NCI-H2196 (cell line): ENCODE data around the gene PRRT2.
A peak's percentile ranks its signal among the peaks of the same experiment; 100 is the strongest.
"Not testable (repeated sequence)": the region's sequence is repeated elsewhere in the genome, so short reads cannot be mapped to it uniquely, and the experiment has no call there.

Experiments
- DNase-seq: peaks from one replicate; lab custom pipeline; 2025; ENCODE audit not compliant: unreplicated experiment; lab: John Stamatoyannopoulos, UW

Gene PRRT2

DNA sequence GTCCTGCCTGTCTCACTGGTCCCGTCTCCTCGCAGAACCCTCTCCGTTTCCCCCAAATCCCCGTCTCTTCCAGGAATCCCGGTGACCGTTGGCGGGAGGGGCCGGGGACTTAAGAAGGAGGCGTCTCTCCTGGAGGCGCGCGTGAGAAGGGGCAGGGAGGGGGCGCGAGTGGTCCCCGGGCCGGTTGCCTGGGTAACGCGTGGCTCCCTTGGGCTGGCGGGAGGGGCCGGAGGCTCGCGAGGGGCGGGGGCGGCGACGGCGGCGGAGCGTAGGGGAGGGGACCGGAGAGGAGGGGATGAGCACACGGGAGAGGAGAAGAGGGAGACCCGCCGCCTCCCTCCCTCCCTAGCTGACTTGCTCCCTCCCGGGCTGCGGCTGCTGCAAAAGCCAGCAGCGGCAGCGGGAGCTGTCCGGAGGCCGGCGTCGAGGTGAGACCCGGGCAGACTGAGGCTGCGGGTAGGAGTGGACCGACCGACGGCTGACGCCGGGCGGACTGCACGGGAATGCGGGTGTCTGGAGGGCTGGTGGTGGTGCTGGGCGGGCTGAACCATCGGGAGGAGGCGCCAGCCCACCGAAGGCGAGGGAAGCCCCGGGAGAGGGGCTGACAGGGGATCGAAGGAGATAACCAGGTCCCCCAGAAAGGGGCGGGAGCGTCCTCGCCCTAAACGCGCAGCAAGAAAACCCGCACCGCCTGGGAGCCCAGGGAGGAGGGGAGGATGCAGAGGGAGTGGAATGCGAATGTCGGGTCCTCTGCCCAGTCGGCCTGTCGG lies at the start of gene PRRT2:
TSS of gene PRRT2 (plus strand) at position 298 of the 770 bp plus-strand sequence. CDS start 862 bp downstream, outside the sequence.
- DNase-seq = peak; percentile 25

DNA sequence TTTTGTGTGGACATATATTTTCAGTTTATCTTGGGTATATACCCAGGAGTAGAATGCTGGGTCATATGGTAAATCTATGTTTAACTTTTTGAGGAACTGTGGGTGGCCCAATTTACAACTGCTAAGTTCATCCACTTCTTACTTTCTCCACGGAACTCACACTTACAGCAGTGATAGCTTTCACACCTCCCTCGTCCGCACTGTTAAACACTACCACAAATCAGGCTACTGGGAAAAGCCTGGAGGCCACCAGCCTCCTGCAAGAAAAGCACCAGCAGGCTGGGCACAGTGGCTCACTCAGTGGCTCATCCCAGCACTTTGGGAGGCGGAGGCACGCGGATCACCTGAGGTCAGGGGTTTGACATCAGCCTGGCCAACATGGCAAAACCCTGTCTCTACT lies 48.7 kb upstream of the PRRT2 start:
- no peak for DNase-seq

DNA sequence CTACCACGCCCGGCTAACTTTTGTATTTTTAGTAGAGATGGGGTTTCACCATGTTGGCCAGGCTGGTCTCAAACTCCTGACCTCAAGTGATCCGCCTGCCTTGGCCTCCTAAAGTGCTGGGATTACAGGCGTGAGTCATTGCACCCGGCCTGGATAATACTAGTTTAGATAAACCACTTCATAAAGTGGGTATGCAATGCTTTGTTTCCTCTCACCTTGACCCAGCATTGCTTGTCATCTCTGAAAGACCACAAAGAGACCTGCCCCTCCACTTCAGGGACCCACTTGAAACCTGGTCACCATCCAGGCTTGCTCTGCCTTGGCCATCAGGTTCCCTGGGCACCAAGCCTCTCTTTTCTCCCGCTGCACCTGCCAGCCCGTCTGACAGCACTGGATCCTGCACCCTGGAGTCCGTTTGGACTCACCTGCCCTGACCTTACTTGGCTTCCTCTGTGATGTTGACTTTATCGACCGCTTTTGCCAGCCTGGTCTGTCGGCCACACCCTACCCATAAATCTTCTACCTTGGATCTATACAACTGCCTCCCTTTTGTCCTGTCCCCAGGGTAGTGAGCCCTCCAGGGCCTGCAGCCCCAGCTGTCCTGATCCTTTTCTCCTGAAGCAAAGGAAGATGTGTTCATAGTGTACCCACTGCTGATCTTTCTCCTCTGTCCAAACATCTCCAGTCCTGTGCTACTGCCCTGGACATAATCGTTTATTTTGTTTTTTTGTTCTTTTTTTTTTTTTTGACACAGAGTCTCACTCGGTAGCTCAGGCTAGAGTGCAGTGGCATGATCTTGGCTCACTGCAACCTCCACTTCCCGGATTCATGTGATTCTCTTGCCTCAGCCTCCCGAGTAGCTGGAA lies 46.6 kb upstream of the PRRT2 start:
- peak; percentile 89 for DNase-seq

DNA sequence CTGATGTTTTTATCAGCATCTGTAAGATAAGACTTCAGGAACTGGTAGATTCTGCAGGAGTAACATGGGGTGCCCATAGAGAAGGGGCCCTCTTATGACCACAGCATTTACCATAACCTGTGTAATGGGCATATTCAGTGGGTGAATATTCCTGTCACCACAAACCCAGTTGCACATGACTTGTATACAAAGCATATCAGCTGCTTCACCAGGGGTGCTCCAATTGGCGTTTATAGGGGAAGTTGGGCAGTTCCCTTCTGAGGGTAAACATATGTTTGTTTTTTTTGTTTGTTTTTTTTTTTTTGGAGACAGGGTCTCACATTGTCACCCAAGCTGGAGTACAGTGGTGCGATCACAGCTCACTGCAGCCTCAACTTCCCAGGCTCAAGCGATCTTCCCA lies 45.4 kb upstream of the PRRT2 start:
- no peak for DNase-seq

DNA sequence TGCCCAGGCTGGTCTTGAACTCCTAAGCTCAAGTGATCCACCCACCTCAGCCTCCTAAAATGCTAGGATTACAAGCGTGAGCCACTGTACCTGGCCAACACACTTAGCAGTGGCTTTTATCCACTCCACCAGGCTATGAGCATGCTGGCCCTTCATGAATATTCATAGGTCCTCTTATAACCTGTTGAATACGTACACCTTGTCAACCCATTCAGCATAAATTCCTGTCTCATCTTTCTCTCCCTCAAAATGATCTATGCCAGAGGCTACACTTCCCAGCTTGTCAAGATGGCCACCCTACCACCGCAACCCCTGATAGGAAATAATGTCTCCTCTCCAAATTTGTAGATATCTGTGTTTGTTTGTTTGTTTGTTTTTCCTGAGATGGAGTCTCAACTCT lies 44.9 kb upstream of the PRRT2 start:
- DNase-seq = no peak

DNA sequence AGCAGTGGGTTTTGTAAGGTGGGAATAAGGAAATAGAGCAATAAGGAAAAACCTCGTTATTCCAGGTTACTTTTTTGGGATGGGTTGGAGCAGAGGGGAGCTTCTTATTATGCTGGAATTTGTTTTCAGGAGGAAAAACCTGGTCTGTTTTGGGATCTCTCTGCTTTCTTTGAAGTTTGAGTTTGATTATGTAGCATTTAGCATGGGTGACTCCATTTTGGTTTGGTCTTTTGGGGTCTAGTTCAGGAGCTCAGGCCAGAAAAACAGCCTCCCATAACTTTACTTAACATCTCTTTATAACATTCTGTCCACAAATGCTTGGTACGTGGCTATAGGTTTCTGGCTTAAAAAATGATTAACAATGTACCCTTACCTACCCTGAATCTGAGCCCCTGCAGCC lies 42.5 kb upstream of the PRRT2 start:
- DNase-seq = no peak

DNA sequence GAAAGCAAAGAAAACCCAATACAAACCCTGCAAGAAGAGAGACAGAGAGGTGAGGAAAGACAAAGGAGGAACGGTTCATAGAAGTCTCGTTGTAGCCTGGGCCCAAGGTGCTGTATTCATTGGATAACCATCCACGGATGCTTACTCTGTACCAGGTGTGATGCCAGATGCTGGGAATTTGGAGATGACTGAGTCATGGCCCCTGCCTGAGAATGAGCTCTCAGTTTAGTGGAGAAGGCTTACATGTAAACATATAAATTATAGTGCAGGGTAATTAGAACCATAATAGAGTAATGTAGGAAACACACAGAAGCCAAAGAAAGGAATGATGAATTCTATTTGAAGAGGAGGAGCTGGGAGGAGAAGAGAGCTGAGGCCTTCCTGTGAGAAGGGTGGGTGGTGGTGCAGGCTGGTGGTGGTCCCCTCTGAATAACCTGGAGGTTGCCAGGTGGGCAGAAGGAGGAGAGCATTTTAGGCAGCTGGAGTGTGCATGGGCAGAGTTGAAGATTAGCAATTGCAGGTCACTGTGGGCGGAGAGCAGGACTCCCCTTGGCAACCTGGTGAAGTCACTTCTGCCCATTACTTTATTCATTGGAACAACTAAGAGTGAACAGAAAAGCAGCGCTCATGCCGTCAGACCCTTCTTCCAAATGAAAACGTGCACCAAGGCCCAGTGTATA lies 41.6 kb upstream of the PRRT2 start:
- no peak for DNase-seq

DNA sequence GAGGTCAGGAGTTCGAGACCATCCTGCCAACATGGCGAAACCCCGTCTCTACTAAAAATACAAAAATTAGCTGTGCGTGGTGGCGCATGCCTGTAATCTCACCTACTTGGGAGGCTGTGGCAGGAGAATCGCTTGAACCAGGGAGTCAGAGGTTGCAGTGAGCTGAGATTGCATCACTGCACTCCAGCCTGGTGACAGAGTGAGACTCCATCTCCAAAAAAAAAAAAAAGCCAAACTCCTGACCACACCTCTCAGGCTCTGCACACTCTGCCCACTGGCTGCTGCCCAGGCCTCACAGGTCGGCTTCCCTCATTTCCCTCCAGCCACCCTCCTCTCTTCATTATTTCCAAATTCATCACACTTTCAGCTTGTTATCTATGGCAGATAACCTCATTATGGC lies 39.7 kb upstream of the PRRT2 start:
- not testable (repeated sequence) for DNase-seq

DNA sequence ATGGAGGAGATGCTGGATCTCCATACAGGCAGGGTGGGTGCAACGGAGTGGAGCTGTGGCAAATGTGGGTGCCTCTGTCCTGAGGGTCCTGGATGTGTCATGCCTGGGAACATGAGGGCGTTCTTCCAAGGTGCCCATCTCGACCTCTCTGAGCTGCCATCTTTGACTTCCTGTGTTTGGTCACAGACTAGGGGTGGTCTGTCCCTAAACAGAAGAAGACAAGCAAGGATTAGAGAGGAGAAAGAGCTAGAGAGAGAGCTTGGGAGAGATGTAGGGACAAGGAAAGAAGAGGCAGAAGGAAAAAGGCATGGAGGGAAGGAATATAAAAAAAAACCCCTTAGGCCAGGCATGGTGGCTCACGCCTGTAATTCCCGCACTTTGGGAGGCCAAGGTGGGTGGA lies 37.3 kb upstream of the PRRT2 start:
- DNase-seq = no peak

DNA sequence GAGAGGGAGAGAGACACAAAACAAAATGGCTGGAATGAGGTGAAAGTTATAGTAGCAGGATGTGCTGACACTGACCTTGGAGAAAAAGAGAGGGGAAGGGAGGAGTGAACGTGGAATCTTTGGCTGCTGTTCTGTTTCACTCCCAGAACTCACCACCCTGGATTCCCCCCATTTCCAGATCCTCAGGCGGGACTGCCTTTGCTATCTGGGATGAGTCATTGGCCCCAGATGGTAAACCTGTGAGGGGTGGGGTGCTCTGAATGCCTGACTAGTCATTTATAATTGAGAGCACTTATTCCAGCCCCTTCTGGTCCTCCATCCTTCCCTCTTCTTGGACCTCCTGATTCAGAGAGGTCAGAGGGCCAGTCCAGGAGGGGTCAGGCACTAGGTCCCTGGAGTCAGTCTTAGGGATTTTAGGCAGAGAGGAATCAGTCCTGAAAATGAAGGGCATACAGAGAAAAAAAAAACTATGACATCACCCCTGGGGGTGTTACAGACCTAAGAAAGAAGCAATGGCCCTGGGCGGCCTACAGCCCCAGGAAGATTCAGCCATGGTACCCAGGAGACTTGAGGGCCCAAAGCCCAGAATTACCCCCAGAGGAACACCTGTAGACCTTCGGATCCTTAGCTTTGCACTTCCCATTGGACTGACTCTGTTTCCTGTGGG lies 36.1 kb upstream of the PRRT2 start:
- DNase-seq = no peak

DNA sequence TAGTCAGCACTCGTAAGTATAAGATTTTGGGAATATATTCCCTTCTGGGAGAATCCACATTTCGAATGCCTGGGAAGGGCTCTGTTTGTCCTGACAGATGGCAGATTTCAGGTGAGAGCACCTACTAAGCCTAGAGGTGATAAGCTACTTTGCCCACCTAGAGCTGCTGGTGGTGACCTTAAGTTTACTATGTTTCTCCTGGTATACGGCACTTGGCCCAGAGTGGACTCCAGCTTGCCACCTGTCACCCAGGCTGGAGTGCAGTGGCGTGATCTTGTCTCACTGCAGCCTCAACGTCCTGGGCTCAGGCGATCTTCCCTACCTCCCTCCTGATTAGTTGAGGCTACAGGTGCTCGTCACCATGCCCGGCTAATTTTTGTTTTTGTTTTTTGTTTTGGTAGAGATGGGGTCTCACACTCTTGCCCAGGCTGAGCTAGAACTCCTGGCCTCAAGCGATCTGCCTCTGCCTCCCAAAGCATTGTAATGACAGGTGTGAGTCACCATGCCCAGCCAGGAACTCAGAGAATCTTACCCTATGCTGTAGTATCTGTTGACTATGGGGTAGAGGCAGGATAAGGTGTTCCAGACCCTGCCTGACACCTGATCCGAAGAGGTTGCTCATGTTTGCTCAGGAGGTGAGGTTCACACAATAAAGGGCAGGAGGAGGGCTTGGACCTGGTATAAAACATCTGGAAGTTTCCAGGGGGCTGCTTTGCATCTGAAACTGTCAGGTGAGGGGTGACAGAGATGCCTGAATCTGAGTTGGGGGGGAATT lies 34.2 kb upstream of the PRRT2 start, which contains the start of gene ZG16:
TSS of gene ZG16 (plus strand) at position 681 of the 775 bp plus-strand sequence. CDS start 1,011 bp downstream, outside the sequence.
- no peak for DNase-seq

DNA sequence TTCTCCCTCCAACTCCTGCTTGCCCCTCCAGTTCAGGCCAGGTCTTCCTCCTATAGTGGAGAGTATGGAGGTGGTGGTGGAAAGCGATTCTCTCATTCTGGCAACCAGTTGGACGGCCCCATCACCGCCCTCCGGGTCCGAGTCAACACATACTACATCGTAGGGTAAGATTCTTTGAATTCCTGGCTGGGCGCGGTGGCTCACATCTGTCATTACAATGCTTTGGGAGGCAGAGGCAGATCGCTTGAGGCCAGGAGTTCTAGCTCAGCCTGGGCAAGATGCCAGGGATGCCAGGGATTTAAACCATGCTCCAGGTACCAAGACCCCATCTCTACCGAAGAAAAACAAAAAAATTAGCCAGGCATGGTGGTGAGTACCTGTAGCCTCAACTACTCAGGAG lies 32.5 kb upstream of the PRRT2 start:
- DNase-seq = no peak

DNA sequence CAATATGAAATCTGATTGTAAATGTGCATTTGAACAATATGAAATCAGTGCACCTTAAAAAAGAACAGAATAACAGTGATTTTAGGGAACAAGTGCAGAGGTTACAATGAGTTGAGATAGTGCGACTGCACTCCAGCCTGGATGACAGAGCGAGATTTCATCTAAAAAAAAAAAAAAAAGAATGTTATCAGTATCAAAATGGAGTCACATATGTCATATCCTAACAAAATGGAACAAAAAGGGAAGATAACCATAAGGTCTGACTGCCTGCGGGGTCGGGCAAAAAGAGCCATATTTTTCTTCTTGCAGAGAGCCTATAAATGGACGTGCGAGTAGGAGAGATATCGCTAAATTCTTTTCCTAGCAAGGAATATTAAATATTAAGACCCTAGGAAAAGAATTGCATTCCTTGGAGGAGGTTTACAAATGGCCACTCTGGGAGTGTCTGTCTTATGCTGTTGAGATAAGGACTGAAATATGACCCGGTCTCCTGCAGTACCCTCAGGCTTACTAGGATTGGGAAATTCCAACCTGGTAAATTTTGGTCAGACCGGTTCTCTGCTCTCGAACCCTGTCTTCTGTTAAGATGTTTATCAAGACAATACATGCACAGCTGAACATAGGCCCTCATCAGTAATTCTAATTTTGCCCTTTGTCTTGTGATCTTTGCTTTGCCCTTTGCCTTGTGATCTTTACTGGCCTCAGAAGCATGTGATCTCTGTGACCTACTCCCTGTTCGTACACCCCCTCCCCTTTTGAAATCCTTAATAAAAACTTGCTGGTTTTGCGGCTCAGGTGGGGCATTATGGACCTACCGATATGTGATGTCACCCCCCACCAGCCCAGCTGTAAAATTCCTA lies 28.7 kb upstream of the PRRT2 start:
- not testable (repeated sequence) for DNase-seq

DNA sequence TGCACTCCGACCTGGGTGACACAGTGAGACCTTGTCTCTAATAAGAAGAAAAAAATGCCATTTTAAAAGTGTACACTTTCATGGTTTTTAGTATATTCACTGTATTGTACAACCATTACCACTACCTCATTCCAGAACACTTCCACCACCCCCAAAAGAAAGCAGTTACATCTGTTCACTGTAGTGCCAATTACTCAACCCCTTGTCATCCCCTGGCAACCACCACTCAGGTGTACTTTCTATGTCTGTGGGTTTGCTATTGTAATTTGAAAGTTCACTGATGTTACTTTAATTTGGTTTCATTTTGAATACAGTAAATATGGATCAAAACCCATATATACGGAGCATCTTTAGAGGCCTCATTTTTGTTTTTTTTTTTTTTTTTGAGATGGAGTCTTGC lies 27.8 kb upstream of the PRRT2 start:
- DNase-seq = no peak

DNA sequence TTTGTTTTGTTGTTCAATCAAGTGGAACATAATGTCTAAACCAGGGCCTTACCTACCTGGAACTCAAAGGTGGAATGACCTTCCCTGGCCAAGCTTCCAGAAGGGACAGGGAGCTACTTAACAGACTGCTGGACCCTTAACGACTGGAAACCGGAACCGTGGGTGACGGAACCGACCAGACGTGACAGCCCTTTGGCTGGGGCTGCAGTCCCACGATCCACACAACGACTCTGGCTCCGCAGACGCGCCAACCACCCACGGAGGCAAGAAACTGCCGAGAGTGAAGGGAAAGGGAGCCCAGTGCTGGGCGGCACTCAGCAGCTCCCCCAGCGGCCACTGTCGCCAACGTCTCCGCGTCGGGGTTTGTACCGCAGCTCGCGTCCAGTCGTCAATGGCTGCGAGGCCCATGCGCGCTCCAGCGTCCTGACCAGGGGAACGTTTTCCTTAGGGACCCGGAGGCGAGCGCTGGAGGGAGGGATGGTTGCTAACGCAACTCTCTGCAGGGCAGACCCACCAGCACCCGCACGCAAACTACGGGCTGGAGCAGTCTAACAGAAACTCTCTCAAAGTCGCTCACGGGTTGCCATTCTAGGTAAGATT lies 27.0 kb upstream of the PRRT2 start:
- DNase-seq = no peak

DNA sequence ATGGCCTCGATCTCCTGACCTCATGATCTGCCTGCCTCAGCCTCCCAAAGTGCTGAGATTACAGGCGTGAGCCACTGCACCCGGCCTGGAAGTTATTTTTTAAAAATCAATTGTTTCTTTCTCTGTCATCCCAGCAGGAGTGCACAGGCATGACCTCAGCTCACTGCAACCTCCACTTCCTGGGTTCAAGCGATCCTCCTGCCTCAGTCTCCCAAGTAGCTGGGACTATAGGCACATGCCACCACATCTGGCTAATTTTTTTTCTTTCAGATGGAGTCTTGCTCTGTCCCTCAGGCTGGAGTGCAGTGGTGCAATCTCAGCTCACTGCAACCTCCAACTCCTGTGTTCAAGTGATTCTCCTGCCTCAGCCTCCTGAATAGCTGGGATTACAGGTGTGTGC lies 24.8 kb upstream of the PRRT2 start:
- not testable (repeated sequence) for DNase-seq

DNA sequence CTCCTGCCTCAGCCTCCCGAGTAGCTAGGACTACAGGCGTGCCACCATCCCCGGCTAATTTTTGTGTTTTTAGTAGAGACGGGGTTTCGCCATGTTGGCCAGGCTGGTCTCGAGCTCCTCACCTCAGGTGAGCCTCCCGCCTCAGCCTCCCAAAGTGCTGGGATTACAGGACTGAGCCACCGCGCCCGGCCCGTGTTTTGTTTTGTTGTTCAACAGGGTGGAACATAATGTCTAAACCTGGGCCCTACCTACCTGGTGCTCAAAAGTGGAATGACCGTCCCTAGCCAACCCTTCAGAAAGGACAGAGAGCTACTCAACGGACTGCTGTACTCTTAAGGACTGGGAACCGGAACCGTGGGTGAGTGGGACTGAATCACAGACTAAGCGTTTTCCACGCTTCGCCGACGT lies 22.2 kb upstream of the PRRT2 start:
- no peak for DNase-seq

DNA sequence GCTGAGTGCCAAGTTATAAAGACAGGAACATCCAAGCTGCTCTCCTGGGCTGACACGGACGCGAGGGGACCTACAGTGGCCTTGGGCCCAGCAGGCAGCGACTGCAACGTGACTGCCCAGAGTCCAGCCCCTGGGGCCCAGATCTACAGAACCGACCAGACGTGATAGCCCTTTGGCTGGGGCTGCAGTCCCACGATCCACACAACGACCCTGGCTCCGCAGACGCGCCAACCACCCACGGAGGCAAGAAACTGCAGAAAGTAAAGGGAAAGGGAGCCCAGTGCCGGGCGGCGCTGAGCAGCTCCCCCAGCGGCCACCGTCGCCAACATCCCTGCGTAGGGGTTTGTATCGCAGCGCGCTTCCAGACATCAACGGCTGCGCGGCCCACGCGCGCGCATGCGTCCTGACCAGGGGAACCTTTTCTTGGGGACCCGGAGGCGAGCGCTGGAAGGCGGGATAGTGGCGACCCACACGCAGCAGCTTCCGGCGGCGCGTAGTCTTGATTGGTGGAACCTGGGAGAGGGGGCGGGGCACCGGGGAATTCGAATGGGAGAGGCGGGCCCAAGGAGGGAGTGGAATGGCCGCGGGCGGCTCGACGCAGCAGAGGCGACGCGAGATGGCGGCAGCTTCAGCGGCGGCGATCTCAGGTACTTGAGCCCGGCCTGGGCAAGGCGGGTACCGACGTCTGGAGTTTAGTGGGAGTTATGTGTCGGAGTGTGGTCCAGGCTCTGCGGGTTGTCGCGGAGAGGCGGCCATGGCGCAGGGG lies 21.6 kb upstream of the PRRT2 start, which contains the start of gene KIF22:
TSS of gene KIF22 (plus strand) at position 569 of the 766 bp plus-strand sequence. CDS start at position 578, 9 bp downstream.
- peak; percentile 99 for DNase-seq
